ENCODE results near the gene RPS25.
"Not testable (repeated sequence)": the region's sequence is repeated elsewhere in the genome, so short reads cannot be mapped to it uniquely, and the experiment has no call there.

RPS25 gene

DNA sequence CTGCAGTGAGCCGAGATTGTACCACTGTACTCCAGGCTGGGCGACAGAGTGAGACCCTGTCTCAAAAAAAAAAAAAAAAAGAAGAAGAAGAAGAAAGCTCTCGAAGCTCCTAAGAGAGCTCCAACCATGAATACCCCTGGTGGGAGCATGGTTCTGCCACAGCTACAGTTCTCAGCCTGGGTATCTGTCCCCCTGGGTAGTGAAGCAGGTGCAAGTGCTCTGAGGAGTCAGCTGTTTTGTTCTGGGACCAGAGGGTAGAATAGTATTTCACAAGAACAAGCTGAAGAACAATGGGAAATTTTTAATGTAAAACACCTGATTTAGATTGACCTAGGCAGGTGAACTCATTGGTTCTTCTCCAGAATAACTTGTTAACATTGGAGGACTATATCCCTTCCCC lies 43.1 kb upstream of the RPS25 start:
- H2AFZ ChIP-seq (ENCODE audit: insufficient read depth, low read length, poor library complexity), result no peak overlapping the region
- no peak overlapping the region for H4K91ac ChIP-seq (ENCODE audit: low read depth, low read length)
- no peak overlapping the region for H3K23ac ChIP-seq (ENCODE audit: low read length)
- H3K4ac ChIP-seq (ENCODE audit: low read depth, low read length), result no peak overlapping the region
- no peaks in the 10 kb centered on the region for H3K9me3 ChIP-seq (ENCODE audit: insufficient read depth, low read depth, low read length)
- peaks cover 2 to 3% of the 10 kb centered on the region in 2 experiments for H3K4me1 ChIP-seq (ENCODE audit: control insufficient read depth in 1 of 2, insufficient read depth in 2 of 2, low read length in 2 of 2)
- H3K14ac ChIP-seq (ENCODE audit: low read length), result no peak overlapping the region
- no peak for DNase-seq
- H3K18ac ChIP-seq (ENCODE audit: low read length), result no peak overlapping the region
- no peak overlapping the region for H2BK5ac ChIP-seq (ENCODE audit: low read depth, low read length, poor library complexity)
- peaks cover 7% of the 10 kb centered on the region for H3K79me2 ChIP-seq (ENCODE audit: control insufficient read depth, insufficient read depth, low read length, poor library complexity)
- H4K12ac ChIP-seq (ENCODE audit: low read depth, low read length), result no peak overlapping the region
- H3K36me3 ChIP-seq (ENCODE audit: control insufficient read depth in 1 of 2, insufficient read depth in 2 of 2, low read length in 2 of 2), result no peaks in the 10 kb centered on the region
- H3K9ac ChIP-seq (ENCODE audit: low read length), result no peak overlapping the region
- no peak overlapping the region for H4K8ac ChIP-seq (ENCODE audit: low read depth, low read length)
- WGBS (ENCODE audit: extremely low coverage, insufficient coverage, insufficient read length), result no CpG with 5 or more reads among the region's 3 CpGs
- H3K27me3 ChIP-seq (ENCODE audit: insufficient read depth, low read length), result no peaks in the 10 kb centered on the region
- H3K79me1 ChIP-seq (ENCODE audit: low read length), result peaks cover 8% of the 10 kb centered on the region
- H3K27ac ChIP-seq (ENCODE audit: low read depth, low read length), result no peak overlapping the region
- H2BK12ac ChIP-seq (ENCODE audit: low read length), result no peak overlapping the region
- H2AK5ac ChIP-seq (ENCODE audit: low read length), result no peak overlapping the region
- H3K4me3 ChIP-seq (ENCODE audit: low read depth, low read length), result no peak overlapping the region
- no peak overlapping the region for H3K4me2 ChIP-seq (ENCODE audit: low read length)
- no peak overlapping the region for H2BK120ac ChIP-seq (ENCODE audit: insufficient read depth, low read length, poor library complexity)

DNA sequence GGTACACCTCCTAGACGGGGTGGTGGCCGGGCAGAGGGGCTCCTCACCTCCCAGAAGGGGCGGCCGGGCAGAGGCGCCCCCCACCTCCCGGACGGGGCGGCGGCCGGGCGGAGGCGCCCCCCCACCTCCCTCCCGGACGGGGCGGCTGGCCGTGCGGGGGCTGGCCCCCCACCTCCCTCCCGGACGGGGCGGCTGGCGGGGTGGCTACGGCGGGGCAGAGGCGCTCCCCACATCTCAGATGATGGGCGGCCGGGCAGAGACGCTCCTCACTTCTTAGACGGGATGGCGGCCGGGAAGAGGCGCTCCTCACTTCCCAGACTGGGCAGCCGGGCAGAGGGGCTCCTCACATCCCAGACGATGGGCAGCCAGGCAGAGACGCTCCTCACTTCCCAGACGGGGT lies 41.0 kb upstream of the RPS25 start:
- H2AFZ ChIP-seq (ENCODE audit: insufficient read depth, low read length, poor library complexity); H3K79me1 ChIP-seq (ENCODE audit: low read length); H3K14ac ChIP-seq (ENCODE audit: low read length); H2BK5ac ChIP-seq (ENCODE audit: low read depth, low read length, poor library complexity); H3K4me2 ChIP-seq (ENCODE audit: low read length); H4K12ac ChIP-seq (ENCODE audit: low read depth, low read length); H2BK12ac ChIP-seq (ENCODE audit: low read length); H3K4ac ChIP-seq (ENCODE audit: low read depth, low read length); H3K4me3 ChIP-seq (ENCODE audit: low read depth, low read length); H2AK5ac ChIP-seq (ENCODE audit: low read length); H3K4me1 ChIP-seq (ENCODE audit: control insufficient read depth in 1 of 2, insufficient read depth in 2 of 2, low read length in 2 of 2); H3K79me2 ChIP-seq (ENCODE audit: control insufficient read depth, insufficient read depth, low read length, poor library complexity); H3K9me3 ChIP-seq (ENCODE audit: insufficient read depth, low read depth, low read length); H3K27me3 ChIP-seq (ENCODE audit: insufficient read depth, low read length); H3K18ac ChIP-seq (ENCODE audit: low read length); H3K9ac ChIP-seq (ENCODE audit: low read length); H4K91ac ChIP-seq (ENCODE audit: low read depth, low read length); DNase-seq; H4K8ac ChIP-seq (ENCODE audit: low read depth, low read length); H2BK120ac ChIP-seq (ENCODE audit: insufficient read depth, low read length, poor library complexity); H3K23ac ChIP-seq (ENCODE audit: low read length); H3K27ac ChIP-seq (ENCODE audit: low read depth, low read length): not testable (repeated sequence)
- WGBS (ENCODE audit: extremely low coverage, insufficient coverage, insufficient read length), result no CpG with 5 or more reads among the region's 35 CpGs
- peaks cover 15% of the 10 kb centered on the region in 2 experiments for H3K36me3 ChIP-seq (ENCODE audit: control insufficient read depth in 1 of 2, insufficient read depth in 2 of 2, low read length in 2 of 2)

GRCh38 chr11:119057000-119057769 lies 39.0 kb upstream of the RPS25 start, which contains the start of gene HYOU1:
Gene HYOU1, minus strand, starts transcription at chr11:119057205. Its CDS starts 1,045 bp downstream, at chr11:119056160.
- Histone ChIP-seq H3K27ac (ENCODE audit: low read depth, low read length) (peak within 1 kb of the TSS; percentile 77), H2BK5ac (ENCODE audit: low read depth, low read length, poor library complexity) (peak within 1 kb of the TSS; percentile 78), H3K27me3 (ENCODE audit: insufficient read depth, low read length) (no peaks in the 10 kb centered on the region), H3K9ac (ENCODE audit: low read length) (peak within 1 kb of the TSS; percentile 71), H3K14ac (ENCODE audit: low read length) (peak within 1 kb of the TSS; percentile 90), H3K4ac (ENCODE audit: low read depth, low read length) (peak within 1 kb of the TSS; percentile 60), H3K4me2 (ENCODE audit: low read length) (peak within 1 kb of the TSS; percentile 96), H2BK12ac (ENCODE audit: low read length) (no peak within 1 kb of the TSS), H3K36me3 (ENCODE audit: control insufficient read depth in 1 of 2, insufficient read depth in 2 of 2, low read length in 2 of 2) (peaks cover 25 to 33% of the 10 kb centered on the region in 2 experiments), H3K4me3 (ENCODE audit: low read depth, low read length) (peak within 1 kb of the TSS; percentile 82), H2AK5ac (ENCODE audit: low read length) (peak within 1 kb of the TSS; percentile 42), H2BK120ac (ENCODE audit: insufficient read depth, low read length, poor library complexity) (peak within 1 kb of the TSS; percentile 93), H3K4me1 (ENCODE audit: control insufficient read depth in 1 of 2, insufficient read depth in 2 of 2, low read length in 2 of 2) (peaks cover 9 to 10% of the 10 kb centered on the region in 2 experiments), H4K8ac (ENCODE audit: low read depth, low read length) (peak within 1 kb of the TSS; percentile 88), H3K9me3 (ENCODE audit: insufficient read depth, low read depth, low read length) (peaks cover 1% of the 10 kb centered on the region), H4K12ac (ENCODE audit: low read depth, low read length) (peak within 1 kb of the TSS; percentile 86), H2AFZ (ENCODE audit: insufficient read depth, low read length, poor library complexity) (peak within 1 kb of the TSS; percentile 89), H3K23ac (ENCODE audit: low read length) (no peak within 1 kb of the TSS), H3K79me1 (ENCODE audit: low read length) (peaks cover 8% of the 10 kb centered on the region), H3K79me2 (ENCODE audit: control insufficient read depth, insufficient read depth, low read length, poor library complexity) (peaks cover 8% of the 10 kb centered on the region), H3K18ac (ENCODE audit: low read length) (peak within 1 kb of the TSS; percentile 97), H4K91ac (ENCODE audit: low read depth, low read length) (peak within 1 kb of the TSS; percentile 87)
- DNase-seq, result peak; percentile 95 to 97
- WGBS (ENCODE audit: extremely low coverage, insufficient coverage, insufficient read length), result no CpG with 5 or more reads among the region's 79 CpGs

DNA sequence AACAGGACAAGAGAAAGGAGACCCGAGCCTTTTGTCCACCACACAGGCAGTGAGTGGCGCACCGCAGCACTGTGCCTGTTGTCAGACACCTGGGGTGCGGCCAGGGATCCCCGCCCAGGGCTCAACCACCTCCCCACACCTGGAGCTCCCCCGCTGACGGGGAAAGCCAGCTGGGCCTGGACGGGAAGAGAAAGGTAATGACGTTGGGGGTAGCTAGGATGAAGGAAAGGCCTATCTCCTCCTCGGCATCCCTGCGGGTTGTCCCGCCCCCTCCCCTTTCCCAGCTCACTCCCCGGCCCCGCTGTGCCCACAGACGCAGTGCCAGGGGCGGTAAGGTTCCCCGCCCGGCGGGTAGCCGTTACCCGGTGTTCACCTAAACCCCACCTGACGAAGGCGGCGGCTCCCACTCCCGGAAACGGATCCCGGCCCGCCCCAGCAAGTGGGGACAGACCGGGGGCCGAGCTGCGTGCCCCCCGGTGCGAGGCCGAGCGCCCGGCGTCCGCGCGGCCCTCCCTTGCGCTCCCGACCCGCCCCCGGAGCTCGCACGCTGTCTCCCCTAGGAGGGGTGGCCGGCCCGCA lies 38.4 kb upstream of the RPS25 start:
- peak overlapping the region; percentile 88 for H4K8ac ChIP-seq (ENCODE audit: low read depth, low read length)
- peak overlapping the region; percentile 89 for H2AFZ ChIP-seq (ENCODE audit: insufficient read depth, low read length, poor library complexity)
- H3K27ac ChIP-seq (ENCODE audit: low read depth, low read length), result peak overlapping the region; percentile 77

More for the DNA sequence above, 38.4 kb upstream of the RPS25 start:
- H3K4ac ChIP-seq (ENCODE audit: low read depth, low read length), result peak overlapping the region; percentile 60
- WGBS (ENCODE audit: extremely low coverage, insufficient coverage, insufficient read length), result no CpG with 5 or more reads among the region's 48 CpGs
- peaks cover 32 to 39% of the 10 kb centered on the region in 2 experiments for H3K36me3 ChIP-seq (ENCODE audit: control insufficient read depth in 1 of 2, insufficient read depth in 2 of 2, low read length in 2 of 2)
- no peak for DNase-seq
- H4K91ac ChIP-seq (ENCODE audit: low read depth, low read length), result peak overlapping the region; percentile 87
- H3K4me1 ChIP-seq (ENCODE audit: control insufficient read depth in 1 of 2, insufficient read depth in 2 of 2, low read length in 2 of 2), result peaks cover 9 to 10% of the 10 kb centered on the region in 2 experiments
- H3K27me3 ChIP-seq (ENCODE audit: insufficient read depth, low read length), result no peaks in the 10 kb centered on the region
- H3K4me2 ChIP-seq (ENCODE audit: low read length), result peak overlapping the region; percentile 69
- peak overlapping the region; percentile 86 for H4K12ac ChIP-seq (ENCODE audit: low read depth, low read length)
- peak overlapping the region; percentile 82 for H3K4me3 ChIP-seq (ENCODE audit: low read depth, low read length)
- H2AK5ac ChIP-seq (ENCODE audit: low read length), result peak overlapping the region; percentile 42
- H3K18ac ChIP-seq (ENCODE audit: low read length), result peak overlapping the region; percentile 97
- no peak overlapping the region for H2BK12ac ChIP-seq (ENCODE audit: low read length)
- peaks cover 8% of the 10 kb centered on the region for H3K79me2 ChIP-seq (ENCODE audit: control insufficient read depth, insufficient read depth, low read length, poor library complexity)
- H2BK5ac ChIP-seq (ENCODE audit: low read depth, low read length, poor library complexity), result peak overlapping the region; percentile 78
- H3K79me1 ChIP-seq (ENCODE audit: low read length), result peaks cover 8% of the 10 kb centered on the region
- peak overlapping the region; percentile 93 for H2BK120ac ChIP-seq (ENCODE audit: insufficient read depth, low read length, poor library complexity)
- peak overlapping the region; percentile 90 for H3K14ac ChIP-seq (ENCODE audit: low read length)
- peaks cover 1% of the 10 kb centered on the region for H3K9me3 ChIP-seq (ENCODE audit: insufficient read depth, low read depth, low read length)
- peak overlapping the region; percentile 71 for H3K9ac ChIP-seq (ENCODE audit: low read length)
- no peak overlapping the region for H3K23ac ChIP-seq (ENCODE audit: low read length)
